K562 (cell line): ENCODE data around the gene PIP5K1B. TPM values are rescaled to one million over a fixed set of nuclear protein-coding genes. Genes with fewer than 3 reads are reported as not detected.

ENCODE experiments used
- ATAC-seq: fragments of 200-7000 bp; cut with Tn5 transposase; 3 replicates; pipeline ENCODE4 v1.9.1; 2020; ENCODE audit warnings: moderate library complexity
- BruUV-seq: library from RNA; stranded (reverse); fragments of 400-500 nt; replicated peaks from 2 replicates; lab custom pipeline; 2021; lab: Mats Ljungman, UMichigan
- CTCF ChIA-PET: fragments of 300-600 bp; formaldehyde crosslinking; extraction: SDS; loops from one replicate; lab custom pipeline; 2021; ENCODE audit warnings: low intra/inter-chr PET ratio; lab: Yijun Ruan, JAX
- POLR2A ChIA-PET: fragments of 300-600, 350-650 bp; sonication (Branson Sonifier 250); formaldehyde crosslinking; extraction: SDS; loops from one replicate; lab custom pipeline; 2021; ENCODE audit warnings: antibody characterized with exemption, inconsistent platforms; lab: Yijun Ruan, JAX
- DNase-seq, 4 experiments: peaks; one replicate each; pipeline versions ENCODE4 v3.0.0 to v3.0.0-alpha.2; 2011 to 2018; ENCODE audit warnings: low spot score in 3 of 4, mixed read lengths in 3 of 4; ENCODE audit errors: extremely low read depth in 1 of 4
- FAIRE-seq: peaks from 2 replicates; lab custom pipeline; 2011; peaks lifted over from hg19 to GRCh38; lab: Jason Lieb, UNC
- H2AFZ ChIP-seq: 2 replicates; pipeline ENCODE4 v1.6.0; 2011; ENCODE audit warnings: low read depth, low read length, control low read depth, inconsistent platforms
- H3K27ac ChIP-seq: fragments of 200-600 bp; 3 replicates; pipeline ENCODE4 v1.8.0; 2011; ENCODE audit warnings: low read depth, mild to moderate bottlenecking, control low read depth, inconsistent platforms, low read length, moderate library complexity, mixed read lengths; ENCODE audit errors: extremely low read depth
- H3K27me3 ChIP-seq, 2 experiments: fragments of 300-600 bp in 1 of 2; 2 replicates in 1 of 2; 3 replicates in 1 of 2; pipeline versions ENCODE4 v1.6.0 to v1.8.0; 2011; ENCODE audit warnings: inconsistent platforms in 2 of 2, low read length in 2 of 2, mild to moderate bottlenecking in 1 of 2, mixed read lengths in 1 of 2, moderate library complexity in 1 of 2; ENCODE audit not compliant: control insufficient read depth in 2 of 2, insufficient read depth in 2 of 2
- H3K36me3 ChIP-seq: fragments of 300-600 bp; 3 replicates; pipeline ENCODE4 v1.8.0; 2011; ENCODE audit warnings: mild to moderate bottlenecking, low read length, inconsistent platforms; ENCODE audit not compliant: control insufficient read depth, insufficient read depth
- H3K4me1 ChIP-seq, 2 experiments: fragments of 200-600 bp in 1 of 2; replicated peaks in 1 of 2; 2 replicates in 1 of 2; 3 replicates in 1 of 2; pipeline versions ENCODE4 v1.5.1 to v1.8.0; 2011; ENCODE audit warnings: inconsistent platforms in 2 of 2, low read length in 2 of 2, mild to moderate bottlenecking in 1 of 2, mixed read lengths in 1 of 2, moderate library complexity in 1 of 2; ENCODE audit not compliant: control insufficient read depth in 2 of 2, insufficient read depth in 2 of 2
- H3K4me2 ChIP-seq: 2 replicates; pipeline ENCODE4 v1.6.1; 2011; ENCODE audit warnings: low read length, control low read depth, inconsistent platforms, mixed read lengths; ENCODE audit not compliant: insufficient read depth
- H3K4me3 ChIP-seq: fragments of 200-600 bp; sonication (generic), shearing (Covaris generic); 2 replicates; pipeline ENCODE4 v1.5.1; 2016; ENCODE audit warnings: control low read depth, inconsistent platforms
- H3K79me2 ChIP-seq: fragments of 200-600 bp; 3 replicates; pipeline ENCODE4 v1.8.0; 2011; ENCODE audit warnings: low read length, inconsistent platforms; ENCODE audit not compliant: control insufficient read depth, insufficient read depth
- H3K9ac ChIP-seq, 2 experiments: 2 replicates each; pipeline versions ENCODE4 v1.6.0 to v1.6.1; 2011; ENCODE audit warnings: low read depth in 2 of 2, low read length in 2 of 2, control low read depth in 1 of 2, inconsistent platforms in 1 of 2, mild to moderate bottlenecking in 1 of 2, mixed read lengths in 1 of 2; ENCODE audit not compliant: insufficient read depth in 1 of 2
- H3K9me1 ChIP-seq: one replicate; pipeline ENCODE4 v1.6.0; 2011; ENCODE audit warnings: inconsistent platforms, mild to moderate bottlenecking, low read length, moderate library complexity; ENCODE audit not compliant: control insufficient read depth, insufficient read depth
- H3K9me3 ChIP-seq: replicated peaks from 2 replicates; pipeline ENCODE4 v1.5.1; 2011; ENCODE audit warnings: low read depth, low read length, inconsistent platforms; ENCODE audit not compliant: control insufficient read depth, insufficient read depth
- H4K20me1 ChIP-seq: replicated peaks from 2 replicates; pipeline ENCODE4 v1.6.1; 2011; ENCODE audit warnings: low read length, inconsistent platforms, mixed read lengths; ENCODE audit not compliant: control insufficient read depth, insufficient read depth
- C11orf30 ChIP-seq: fragments of 450-650 bp; IDR thresholded peaks from 2 replicates; pipeline ENCODE4 v1.6.1; 2016; ENCODE audit warnings: low read depth, mild to moderate bottlenecking
- CCAR2 ChIP-seq: fragments of 200-400 bp; formaldehyde crosslinking; IDR thresholded peaks from 2 replicates; pipeline ENCODE4 v1.6.1; 2017; ENCODE audit warnings: mild to moderate bottlenecking, low read depth, low read length
- CHD4 ChIP-seq: fragments of 200-600 bp; sonication (generic); IDR thresholded peaks from 3 replicates; pipeline ENCODE4 v1.6.1; 2012; ENCODE audit warnings: low read depth, mild to moderate bottlenecking, mixed read lengths, low read length, inconsistent platforms; ENCODE audit not compliant: insufficient read depth, insufficient replicate concordance, poor library complexity, severe bottlenecking
- E2F3 ChIP-seq: fragments of 250-450 bp; sonication (Bioruptor Pico); IDR thresholded peaks from 2 replicates; pipeline ENCODE4 v1.4.0; 2020; ENCODE audit warnings: mild to moderate bottlenecking
- HCFC1 ChIP-seq: IDR thresholded peaks from 2 replicates; pipeline ENCODE4 v1.6.1; 2012; ENCODE audit warnings: low read depth, low read length, improper control_type of control experiment
- KDM1A ChIP-seq, 2 experiments: fragments of 450-650 bp; IDR thresholded peaks; 2 replicates each; pipeline ENCODE4 v1.6.1; 2016; ENCODE audit warnings: mild to moderate bottlenecking in 2 of 2
- NCOA2 ChIP-seq, 2 experiments: fragments of 450-650 bp; IDR thresholded peaks; 2 replicates each; pipeline ENCODE4 v1.6.1; 2018; ENCODE audit warnings: mild to moderate bottlenecking in 2 of 2, moderate library complexity in 1 of 2; ENCODE audit not compliant: partially characterized antibody in 2 of 2
- NRF1 ChIP-seq, 2 experiments: fragments of 450-650 bp; IDR thresholded peaks in 1 of 2; conservative IDR thresholded peaks in 1 of 2; 2 replicates each; pipeline ENCODE4 v1.6.1; 2014; ENCODE audit warnings: mild to moderate bottlenecking in 2 of 2
- POLR3A ChIP-seq: IDR thresholded peaks from 2 replicates; pipeline ENCODE4 v1.6.1; 2011; ENCODE audit warnings: borderline replicate concordance, mild to moderate bottlenecking, moderate library complexity; ENCODE audit not compliant: insufficient read length, insufficient read depth; ENCODE audit errors: extremely low read depth
- RBFOX2 ChIP-seq: fragments of 200-400 bp; formaldehyde crosslinking; IDR thresholded peaks from 2 replicates; pipeline ENCODE4 v1.6.1; 2017; ENCODE audit warnings: low read depth, mild to moderate bottlenecking, low read length, moderate library complexity
- SIX5 ChIP-seq, 2 experiments: IDR thresholded peaks; 2 replicates each; pipeline ENCODE4 v1.6.1; 2011; ENCODE audit warnings: low read length in 2 of 2, borderline replicate concordance in 1 of 2, low read depth in 1 of 2, mild to moderate bottlenecking in 1 of 2, moderate library complexity in 1 of 2; ENCODE audit not compliant: insufficient read depth in 1 of 2
- TAF7 ChIP-seq: fragments of 450-650 bp; IDR thresholded peaks from 2 replicates; pipeline ENCODE4 v1.6.1; 2016; ENCODE audit warnings: missing genetic modification characterization, missing compliant biosample characterization
- ZNF124 ChIP-seq: sonication (generic); formaldehyde crosslinking; IDR thresholded peaks from 2 replicates; pipeline ENCODE4 v1.8.1; 2022; ENCODE audit warnings: missing genetic modification reagents
- ZNF347 ChIP-seq: fragments of 450-650 bp; formaldehyde crosslinking; IDR thresholded peaks from 2 replicates; pipeline ENCODE4 v1.4.0; 2020; ENCODE audit warnings: low read depth, mild to moderate bottlenecking, moderate library complexity
- ZNF395 ChIP-seq: fragments of 200-800 bp; sonication (Bioruptor generic); IDR thresholded peaks from 2 replicates; pipeline ENCODE4 v1.6.1; 2017; ENCODE audit warnings: missing genetic modification characterization, missing compliant biosample characterization
- ZNF41 ChIP-seq: fragments of 250-450 bp; sonication (Bioruptor Pico); conservative IDR thresholded peaks from 2 replicates; pipeline ENCODE4 v1.4.0; 2020; ENCODE audit warnings: mild to moderate bottlenecking
- WGBS: fragments of 100-300 bp; shearing (Covaris generic); methylation state at CpG from one replicate; pipeline ENCODE4 v1.1.6; 2016; ENCODE audit warnings: low coverage, mixed read lengths; ENCODE audit not compliant: insufficient coverage; ENCODE audit errors: missing lambda C conversion rate; 5-methylcytosine and 5-hydroxymethylcytosine counted together
- in situ Hi-C: fragments of 300-500 bp; cut with MboI; formaldehyde crosslinking; loops from 4 replicates; pipeline ENCODE4 v1.15.0; 2018; ENCODE audit warnings: inconsistent platforms, mixed read lengths
- intact Hi-C: fragments of 100-400 bp; cut with micrococcal nuclease; formaldehyde crosslinking; loops from 2 replicates; pipeline ENCODE4 v1.14.2; 2022
- polyA plus RNA-seq, 8 experiments: library from polyadenylated mRNA; depleted of rRNA in 4 of 8; stranded (reverse) in 5 of 8; unstranded in 3 of 8; fragments of >200 nt; fragmentation: Nextera tagmentation in 2 of 8; fragmentation: Illumina TruSeq in 1 of 8; extraction: Ambion mirVana in 2 of 8; extraction: Trizol in 1 of 8; gene quantifications; 2 replicates each; pipeline versions ENCODE4 v1.2.1 to v1.2.3, GENCODE V29; 2011 to 2014; ENCODE audit warnings: inconsistent platforms in 1 of 8, missing spikeins in 1 of 8
- total RNA-seq, 7 experiments: library from RNA; depleted of rRNA in 6 of 7; stranded (reverse); fragments of >200 nt in 6 of 7; fragmentation: Illumina TruSeq in 2 of 7; extraction: Trizol in 2 of 7; gene quantifications; 2 replicates each; pipeline versions ENCODE4 v1.2.1 to v1.2.3, GENCODE V29; 2011 to 2021; ENCODE audit warnings: low replicate concordance in 1 of 7
- TF ChIP-seq, protein P1 (sequence below), 2 experiments: IDR thresholded peaks; 2 replicates each; pipeline ENCODE4 v1.6.1; 2012; ENCODE audit warnings: improper control_type of control experiment in 2 of 2, low read depth in 2 of 2, low read length in 2 of 2, borderline replicate concordance in 1 of 2
- TF ChIP-seq, protein P2 (sequence below): sonication (generic); formaldehyde crosslinking; IDR thresholded peaks from 2 replicates; pipeline ENCODE4 v1.5.0; 2020; ENCODE audit warnings: missing genetic modification reagents

The PIP5K1B gene
- total and polyA plus RNA-seq, 9 of the 15 experiments (the other 6 are each of a cell fraction or from before 2014, with no cell fraction given) = 3.1 to 12.9 (median 7.4) TPM

GRCh38 chr9:68720656-68721313 is 15.7 kb downstream of the PIP5K1B start:
- no TSS peak for BruUV-seq
- in situ Hi-C loops = no loop called here
- peak overlapping the region; percentile 45 for H3K4me2 ChIP-seq
- peaks cover 8 to 36% of the 10 kb centered on the region in 2 experiments; a peak in 4 of 5 replicates for H3K4me1 ChIP-seq
- no peaks in the 10 kb centered on the region for H3K9me1 ChIP-seq
- peaks cover 45% of the 10 kb centered on the region for H3K79me2 ChIP-seq
- no peak overlapping the region for H2AFZ ChIP-seq
- intact Hi-C loops = no loop called here
- no peak overlapping the region for H3K9ac ChIP-seq
- 17% methylated on average over 7 of the region's 7 CpGs for WGBS
- no peaks in the 10 kb centered on the region for H3K27me3 ChIP-seq
- DNase-seq = peak; percentile 28 to 63 (median 40)
- no peaks in the 10 kb centered on the region for H3K9me3 ChIP-seq
- CTCF ChIA-PET = no interaction called here
- POLR2A ChIA-PET = interaction anchor here (0.7 to 1.4 kb wide), 4 partner anchors 11 to 16 kb away, joined by 3 to 4 read pairs (median 4); partner anchors contain the start of gene PIP5K1B
- peak; percentile 40 for FAIRE-seq
- no peak overlapping the region for H3K4me3 ChIP-seq
- ATAC-seq = peak; percentile 72
- H3K27ac ChIP-seq = no peak overlapping the region
- no peaks in the 10 kb centered on the region for H3K36me3 ChIP-seq
- H4K20me1 ChIP-seq = no peaks in the 10 kb centered on the region
- no peak for TF ChIP-seq E2F3
- TF ChIP-seq POLR3A = no peak
- no peak for TF ChIP-seq HCFC1
- TF ChIP-seq, protein P1, sequence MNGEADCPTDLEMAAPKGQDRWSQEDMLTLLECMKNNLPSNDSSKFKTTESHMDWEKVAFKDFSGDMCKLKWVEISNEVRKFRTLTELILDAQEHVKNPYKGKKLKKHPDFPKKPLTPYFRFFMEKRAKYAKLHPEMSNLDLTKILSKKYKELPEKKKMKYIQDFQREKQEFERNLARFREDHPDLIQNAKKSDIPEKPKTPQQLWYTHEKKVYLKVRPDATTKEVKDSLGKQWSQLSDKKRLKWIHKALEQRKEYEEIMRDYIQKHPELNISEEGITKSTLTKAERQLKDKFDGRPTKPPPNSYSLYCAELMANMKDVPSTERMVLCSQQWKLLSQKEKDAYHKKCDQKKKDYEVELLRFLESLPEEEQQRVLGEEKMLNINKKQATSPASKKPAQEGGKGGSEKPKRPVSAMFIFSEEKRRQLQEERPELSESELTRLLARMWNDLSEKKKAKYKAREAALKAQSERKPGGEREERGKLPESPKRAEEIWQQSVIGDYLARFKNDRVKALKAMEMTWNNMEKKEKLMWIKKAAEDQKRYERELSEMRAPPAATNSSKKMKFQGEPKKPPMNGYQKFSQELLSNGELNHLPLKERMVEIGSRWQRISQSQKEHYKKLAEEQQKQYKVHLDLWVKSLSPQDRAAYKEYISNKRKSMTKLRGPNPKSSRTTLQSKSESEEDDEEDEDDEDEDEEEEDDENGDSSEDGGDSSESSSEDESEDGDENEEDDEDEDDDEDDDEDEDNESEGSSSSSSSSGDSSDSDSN (IDR thresholded peaks at IDR 0.05; ENCODE audit: borderline replicate concordance in 1 of 2, low read depth in 2 of 2, low read length in 2 of 2) = no peak
- no peak for TF ChIP-seq NRF1 (conservative IDR thresholded peaks at IDR 0.05 in 1 of 2, IDR thresholded peaks at IDR 0.05 in 1 of 2)
- TF ChIP-seq TAF7 (tag) = no peak
- TF ChIP-seq C11orf30 = no peak
- no peak for TF ChIP-seq ZNF124
- no peak for TF ChIP-seq ZNF347 (CRISPR knock-in tag)
- TF ChIP-seq NCOA2 (IDR thresholded peaks at IDR 0.05; ENCODE audit: partially characterized antibody in 2 of 2) = no peak
- no peak for TF ChIP-seq CCAR2
- TF ChIP-seq RBFOX2 = no peak
- 0 out of 4 replicates have a peak, but pooled peaks of 1 of the 2 experiments have one; percentile 12 for TF ChIP-seq KDM1A (IDR thresholded peaks at IDR 0.05)
- TF ChIP-seq, protein P2, sequence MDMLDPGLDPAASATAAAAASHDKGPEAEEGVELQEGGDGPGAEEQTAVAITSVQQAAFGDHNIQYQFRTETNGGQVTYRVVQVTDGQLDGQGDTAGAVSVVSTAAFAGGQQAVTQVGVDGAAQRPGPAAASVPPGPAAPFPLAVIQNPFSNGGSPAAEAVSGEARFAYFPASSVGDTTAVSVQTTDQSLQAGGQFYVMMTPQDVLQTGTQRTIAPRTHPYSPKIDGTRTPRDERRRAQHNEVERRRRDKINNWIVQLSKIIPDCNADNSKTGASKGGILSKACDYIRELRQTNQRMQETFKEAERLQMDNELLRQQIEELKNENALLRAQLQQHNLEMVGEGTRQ (CRISPR knock-in tag) = no peak
- no peak for TF ChIP-seq ZNF395 (CRISPR knock-in tag)
- TF ChIP-seq SIX5 (IDR thresholded peaks at IDR 0.05; ENCODE audit: borderline replicate concordance in 1 of 2, insufficient read depth in 1 of 2, low read depth in 1 of 2, low read length in 2 of 2) = no peak
- no peak for TF ChIP-seq CHD4
- TF ChIP-seq ZNF41 (CRISPR knock-in tag) = no peak
